Fibroblast of the aortic adventitia (primary cell): ENCODE measurements around the gene SLC22A8. TPM values are rescaled to one million over a fixed set of nuclear protein-coding genes. Genes with fewer than 3 reads are reported as not detected.

Experiments used
- DNase-seq: peaks from one replicate; pipeline ENCODE4 v3.0.0-alpha.2; 2010; ENCODE audit warnings: low read depth
- H3K4me3 ChIP-seq: 2 replicates; pipeline ENCODE4 v1.5.1; 2011; ENCODE audit warnings: low read depth, mild to moderate bottlenecking, control low read depth, low read length, moderate library complexity
- CTCF ChIP-seq: IDR thresholded peaks from 2 replicates; pipeline ENCODE4 v1.5.1; 2011; ENCODE audit warnings: mild to moderate bottlenecking, low read length, control low read depth, inconsistent platforms; ENCODE audit not compliant: insufficient read depth
- total RNA-seq: library from RNA; depleted of rRNA; stranded (reverse); fragments of >200 nt; gene quantifications from 2 replicates; pipeline ENCODE4 v1.2.3, GENCODE V29; 2012; ENCODE audit warnings: low replicate concordance

The SLC22A8 gene
- total RNA-seq, 1 donor, result not detected

GRCh38 chr11:63022441-63022840 lies 6.8 kb upstream of the SLC22A8 start:
- TF ChIP-seq CTCF, result no peak
- no peak overlapping the region for H3K4me3 ChIP-seq
- DNase-seq, result no peak

- TF ChIP-seq CTCF, result peak; percentile 40
- DNase-seq, result no peak
- no peak overlapping the region for H3K4me3 ChIP-seq
Measured at GRCh38 chr11:63020671-63021291, 5.1 kb upstream of the SLC22A8 start.

DNA sequence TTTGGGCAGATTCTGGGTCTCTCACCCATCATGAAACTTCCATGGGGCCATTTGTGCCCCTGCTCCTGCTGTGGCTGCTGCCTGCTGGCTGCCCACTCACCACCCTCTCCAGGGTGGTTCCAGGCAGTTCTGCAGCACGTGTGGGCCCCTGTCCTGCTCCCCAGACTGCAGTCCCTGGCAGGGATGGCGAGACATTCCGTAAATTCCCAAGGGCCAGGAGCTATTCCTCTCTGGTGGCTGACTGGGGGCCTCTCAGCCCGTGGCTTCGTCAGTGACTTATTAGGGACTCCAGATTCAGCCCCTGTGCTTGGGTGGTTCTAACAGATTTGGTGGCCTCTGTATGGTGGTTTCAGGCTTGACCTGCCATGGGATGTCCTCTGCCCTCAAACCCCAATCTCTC lies 3.9 kb upstream of the SLC22A8 start:
- TF ChIP-seq CTCF, result no peak
- no peak for DNase-seq

DNA sequence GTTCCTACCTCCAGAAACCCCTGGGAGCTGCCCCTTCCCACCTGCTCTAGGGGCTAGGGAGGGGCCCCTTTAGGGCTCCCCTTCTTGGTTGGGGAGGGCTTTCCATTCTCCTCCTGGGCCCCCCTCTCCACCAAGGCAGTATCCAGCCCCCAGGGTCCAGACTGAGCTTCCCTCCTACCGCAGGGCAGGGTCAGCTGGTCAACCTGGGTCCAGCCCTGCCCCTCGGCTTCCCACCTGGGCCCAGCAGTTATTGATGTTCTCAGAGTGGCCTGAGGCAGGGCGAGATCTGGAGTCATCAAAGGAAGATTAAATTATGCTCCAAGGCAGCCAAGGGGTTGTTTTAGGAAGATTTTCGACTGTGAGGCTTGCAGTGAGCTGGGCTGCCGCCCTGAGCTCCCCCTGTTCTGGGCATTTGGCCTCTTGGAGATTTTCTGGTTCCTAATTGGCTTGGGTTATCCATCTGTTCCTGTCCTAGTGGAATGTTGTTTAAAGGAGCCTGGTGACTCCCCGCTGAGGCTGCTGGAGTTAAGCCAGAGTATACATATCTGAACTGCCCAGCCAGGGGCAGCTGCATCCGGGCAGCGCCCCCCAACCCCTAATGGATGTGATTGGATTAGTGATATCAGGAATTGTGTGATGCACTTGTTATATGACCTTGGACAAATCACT lies 1.8 kb upstream of the SLC22A8 start:
- no peak for DNase-seq
- no peak for TF ChIP-seq CTCF

More for the DNA sequence above, 3.9 kb upstream of the SLC22A8 start:
- H3K4me3 ChIP-seq, result no peak overlapping the region

GRCh38 chr11:63014408-63015055 lies 1.1 kb downstream of the SLC22A8 start:
- no peak for DNase-seq
- no peak for TF ChIP-seq CTCF

More for the DNA sequence above, 1.8 kb upstream of the SLC22A8 start:
- no peak overlapping the region for H3K4me3 ChIP-seq

DNA sequence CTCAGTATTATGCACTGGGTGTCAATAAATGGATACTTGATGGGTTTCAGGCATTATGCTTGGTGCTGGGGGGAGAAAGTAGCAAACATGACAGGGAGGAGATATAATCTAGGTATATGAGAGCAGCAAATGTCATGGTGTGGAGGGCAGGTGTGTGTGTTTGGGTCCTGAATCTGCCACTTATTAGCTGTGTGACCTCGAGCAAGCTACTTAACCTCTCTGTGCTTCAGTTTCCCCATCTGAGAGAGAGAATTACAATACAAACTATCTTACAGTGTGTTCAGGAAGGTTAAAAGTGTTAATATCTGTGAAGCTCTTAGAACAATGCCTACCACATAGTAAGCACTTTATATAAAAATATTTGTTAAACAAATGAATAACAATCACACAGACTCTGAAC lies 2.8 kb downstream of the SLC22A8 start:
- no peak for DNase-seq
- no peak for TF ChIP-seq CTCF
- no peak overlapping the region for H3K4me3 ChIP-seq

More at GRCh38 chr11:63014408-63015055, 1.1 kb downstream of the SLC22A8 start:
- H3K4me3 ChIP-seq, result no peak overlapping the region
